NCI-H1694 (cell line): Measurements from ENCODE around the gene TXNDC12.

Experiments
- DNase-seq: peaks from one replicate; lab custom pipeline; 2025; lab: John Stamatoyannopoulos, UW

TXNDC12 gene

DNA sequence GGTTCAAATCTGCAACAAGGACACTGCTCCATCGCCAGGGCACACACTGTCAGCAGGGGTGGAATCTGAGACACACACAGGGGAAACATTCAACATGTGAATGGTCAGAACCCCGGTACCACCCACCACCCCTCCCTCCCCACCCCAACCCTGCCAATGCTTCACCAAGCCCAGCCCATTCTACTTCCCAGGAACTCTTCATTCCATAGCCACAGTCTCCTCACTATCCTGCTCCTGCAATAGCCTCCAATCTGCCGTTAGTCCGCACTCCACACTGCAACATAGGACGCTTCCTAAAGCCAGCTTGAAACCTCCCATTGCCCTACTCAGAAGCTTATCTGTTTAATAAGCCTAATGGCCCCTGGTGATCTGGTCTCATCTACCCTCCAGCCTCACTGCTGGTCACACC is 57.0 kb downstream of the TXNDC12 start:
- DNase-seq = no peak

DNA sequence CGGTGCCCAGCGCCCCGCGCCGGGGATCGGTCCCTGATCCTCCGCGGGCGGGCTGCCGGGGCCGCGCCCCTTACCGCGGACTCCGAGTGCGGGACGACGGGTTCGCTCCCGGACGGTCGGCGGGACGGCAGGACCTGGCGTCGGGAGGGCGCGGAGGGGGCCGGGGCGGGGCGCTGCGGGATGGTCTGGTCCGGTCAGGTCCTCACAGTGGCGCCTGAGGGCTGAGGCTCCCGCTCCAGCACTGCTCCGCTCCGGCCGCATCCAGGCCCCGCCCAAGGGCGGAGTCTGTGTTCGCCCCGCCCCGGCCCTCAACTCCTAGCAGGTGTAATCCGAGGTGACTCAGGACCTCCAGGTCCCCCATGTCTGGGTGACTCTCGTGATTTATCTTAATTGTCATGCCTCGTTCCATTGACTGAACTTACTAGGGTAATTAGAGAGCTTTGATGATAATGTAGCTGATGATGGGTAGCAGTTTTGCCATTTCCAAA is 64.5 kb downstream of the TXNDC12 start, which contains the start of gene RAB3B:
RAB3B (minus strand) TSS at position 223 of the 488 bp plus-strand sequence. CDS start 13,583 bp downstream, outside the sequence.
- DNase-seq = no peak

DNA sequence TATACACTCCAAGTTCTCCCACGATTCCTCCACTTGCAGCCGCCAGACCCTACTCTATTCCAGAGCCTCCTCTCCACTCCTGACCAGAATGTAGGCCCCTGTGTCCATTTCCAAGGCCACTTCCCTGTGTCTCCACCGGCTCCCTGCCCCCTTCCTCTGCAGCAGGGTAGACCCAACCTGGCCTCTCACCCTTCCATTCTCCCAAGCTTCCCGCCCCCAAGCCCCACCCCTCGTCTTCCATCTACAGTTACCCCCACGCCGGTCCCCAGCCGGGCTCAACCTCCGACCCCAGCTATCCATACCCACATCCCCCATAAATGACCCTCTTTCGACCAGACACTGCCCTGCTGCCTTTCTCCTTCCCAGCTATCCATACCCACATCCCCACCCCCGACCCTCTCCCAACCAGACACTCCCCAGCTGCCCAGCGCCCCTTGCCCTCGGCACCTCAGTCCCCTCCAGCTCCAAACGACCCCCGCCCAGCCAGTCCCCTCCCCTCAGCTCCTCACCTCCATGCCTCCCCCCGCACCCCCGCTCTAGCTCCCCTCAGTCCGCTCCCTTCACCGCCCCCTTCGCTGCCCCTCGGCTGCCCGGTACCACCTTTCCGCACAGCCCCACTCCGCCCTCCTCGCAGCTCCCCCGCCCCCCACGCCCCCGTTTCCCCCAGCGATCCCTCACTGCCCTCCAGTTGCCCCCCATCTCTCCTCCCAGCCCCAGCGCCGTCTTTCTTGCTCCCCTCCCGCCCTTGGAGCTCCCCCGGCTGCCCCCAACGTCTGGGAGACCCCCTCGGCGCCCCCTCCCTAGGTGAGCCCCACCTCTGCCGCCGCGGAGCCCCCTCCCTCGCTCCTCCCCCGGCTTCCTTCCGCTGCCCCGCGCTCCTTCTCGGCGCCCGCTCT is 65.2 kb downstream of the TXNDC12 start:
- DNase-seq = no peak

DNA sequence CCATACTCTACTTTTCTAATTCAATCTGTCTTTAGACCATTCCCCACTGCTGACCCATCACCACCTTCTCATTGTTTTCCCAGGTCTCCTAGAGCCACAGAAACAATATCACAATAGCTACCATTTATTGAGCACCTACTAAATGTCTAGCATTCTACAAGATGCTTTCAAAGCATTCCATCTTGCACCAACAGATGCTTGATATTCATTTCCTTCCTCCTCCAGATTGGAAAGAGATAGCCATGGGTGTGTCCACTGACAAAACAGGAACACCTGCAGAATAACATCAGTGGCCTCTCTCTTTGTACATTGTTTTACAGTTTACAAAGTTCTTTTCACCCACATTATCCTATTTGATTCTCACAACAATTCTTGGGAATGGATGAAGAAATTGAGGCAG is 66.7 kb downstream of the TXNDC12 start:
- DNase-seq = no peak

DNA sequence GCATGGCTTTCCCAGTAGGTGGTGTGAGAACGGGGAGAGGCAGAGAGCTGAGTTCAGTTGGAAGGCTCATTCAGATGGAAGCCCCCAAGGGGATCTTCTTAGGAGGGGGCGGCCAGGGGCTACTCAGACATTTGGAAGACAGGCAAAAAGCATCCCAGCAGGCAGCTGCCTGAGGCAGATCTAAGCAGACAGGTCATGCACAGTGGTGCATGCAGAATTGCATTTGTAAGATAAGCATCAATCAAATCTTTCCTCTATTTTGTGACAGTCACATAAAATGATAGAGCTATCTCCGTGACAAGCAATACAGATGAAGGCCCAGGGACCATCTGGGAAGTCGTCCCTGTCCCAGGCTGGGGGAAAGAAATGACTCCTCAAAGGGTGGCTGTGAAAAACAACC is 68.3 kb downstream of the TXNDC12 start:
- DNase-seq = no peak

DNA sequence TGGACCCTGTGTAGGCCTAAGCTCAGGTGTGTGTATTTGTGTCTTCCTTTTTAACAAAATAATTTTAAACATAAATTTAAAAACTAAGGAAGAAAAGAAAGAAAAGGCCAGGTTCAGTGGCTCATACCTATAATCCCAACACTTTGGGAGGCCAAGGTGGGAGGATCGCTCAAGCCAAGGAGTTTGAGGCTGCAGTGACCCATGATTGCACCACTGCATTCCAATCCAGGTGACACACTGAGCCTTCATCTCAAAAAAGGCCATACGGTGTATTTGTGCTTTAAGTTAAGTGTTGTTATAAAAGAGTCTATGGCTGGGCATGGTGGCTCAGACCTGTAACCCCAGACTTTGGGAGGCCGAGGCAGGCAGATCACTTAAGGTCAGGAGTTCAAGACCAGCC is 72.8 kb downstream of the TXNDC12 start:
- no peak for DNase-seq

DNA sequence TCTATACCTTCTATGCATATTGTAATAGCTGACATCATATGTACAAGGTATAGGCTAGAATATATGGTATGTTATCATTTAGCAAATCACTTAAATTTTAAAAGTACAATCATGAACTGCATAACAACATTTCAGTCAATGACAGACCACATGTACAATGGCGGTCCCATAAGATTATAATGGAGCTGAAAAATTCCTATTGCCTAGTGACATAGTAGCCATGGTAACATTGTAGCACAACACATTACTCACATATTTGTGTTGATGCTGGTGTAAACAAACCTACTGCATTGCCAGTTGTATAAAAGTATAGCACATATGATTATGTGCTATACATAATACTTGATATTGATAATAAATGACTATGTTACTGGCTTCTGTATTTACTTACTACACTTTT is 73.4 kb downstream of the TXNDC12 start:
- no peak for DNase-seq

DNA sequence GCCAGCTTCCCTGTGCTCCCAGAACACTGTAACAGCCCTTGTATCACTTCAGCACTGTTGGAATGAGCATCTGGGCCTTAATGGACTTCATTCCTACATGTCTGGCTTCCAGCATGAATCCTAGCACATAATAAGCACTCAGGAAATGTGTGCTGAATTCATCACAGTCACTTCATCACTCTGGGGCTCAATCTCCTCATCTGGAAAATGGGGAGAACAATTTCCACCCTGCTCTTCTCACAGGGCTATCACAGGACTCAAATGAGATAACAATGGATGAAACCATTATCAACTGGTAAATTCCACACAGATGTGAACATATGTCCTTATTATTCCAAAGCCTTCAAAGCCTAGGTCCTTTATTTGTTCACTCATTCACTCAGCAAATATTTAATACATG is 76.9 kb downstream of the TXNDC12 start:
- DNase-seq = no peak

DNA sequence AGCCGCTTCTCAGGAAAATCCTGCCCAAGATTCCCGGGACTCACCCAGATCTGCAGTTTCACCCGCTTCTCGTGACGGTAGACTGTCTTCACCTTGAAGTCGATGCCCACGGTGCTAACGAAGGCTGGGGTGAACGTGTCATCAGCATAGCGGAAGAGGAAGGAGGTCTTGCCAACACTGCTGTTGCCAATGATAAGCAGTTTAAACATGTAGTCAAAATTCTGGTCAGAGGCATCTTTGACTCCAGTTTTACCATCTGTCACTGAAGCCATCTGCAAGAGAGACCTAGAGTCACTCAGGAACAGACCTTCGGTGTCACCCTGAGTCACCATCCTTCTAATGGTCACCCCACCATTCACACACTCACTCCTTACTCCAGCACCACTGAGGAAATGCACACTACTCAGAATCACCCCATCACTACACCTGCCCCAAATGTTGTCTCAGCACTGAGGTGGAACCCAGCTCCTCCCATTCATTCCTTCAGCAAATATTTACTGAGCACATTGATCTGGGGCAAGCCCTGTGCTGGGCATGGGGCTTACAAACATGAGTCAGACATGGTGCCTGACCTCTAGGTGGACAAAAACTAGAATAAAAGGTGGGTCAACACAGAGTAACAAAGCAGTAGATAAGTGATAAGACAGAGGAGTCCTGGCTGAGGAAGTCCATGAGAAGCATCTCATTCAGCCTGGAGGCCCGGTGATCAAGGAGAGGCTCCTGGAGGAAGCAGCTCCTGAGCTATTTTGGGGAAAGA is 78.0 kb downstream of the TXNDC12 start:
- DNase-seq = no peak

DNA sequence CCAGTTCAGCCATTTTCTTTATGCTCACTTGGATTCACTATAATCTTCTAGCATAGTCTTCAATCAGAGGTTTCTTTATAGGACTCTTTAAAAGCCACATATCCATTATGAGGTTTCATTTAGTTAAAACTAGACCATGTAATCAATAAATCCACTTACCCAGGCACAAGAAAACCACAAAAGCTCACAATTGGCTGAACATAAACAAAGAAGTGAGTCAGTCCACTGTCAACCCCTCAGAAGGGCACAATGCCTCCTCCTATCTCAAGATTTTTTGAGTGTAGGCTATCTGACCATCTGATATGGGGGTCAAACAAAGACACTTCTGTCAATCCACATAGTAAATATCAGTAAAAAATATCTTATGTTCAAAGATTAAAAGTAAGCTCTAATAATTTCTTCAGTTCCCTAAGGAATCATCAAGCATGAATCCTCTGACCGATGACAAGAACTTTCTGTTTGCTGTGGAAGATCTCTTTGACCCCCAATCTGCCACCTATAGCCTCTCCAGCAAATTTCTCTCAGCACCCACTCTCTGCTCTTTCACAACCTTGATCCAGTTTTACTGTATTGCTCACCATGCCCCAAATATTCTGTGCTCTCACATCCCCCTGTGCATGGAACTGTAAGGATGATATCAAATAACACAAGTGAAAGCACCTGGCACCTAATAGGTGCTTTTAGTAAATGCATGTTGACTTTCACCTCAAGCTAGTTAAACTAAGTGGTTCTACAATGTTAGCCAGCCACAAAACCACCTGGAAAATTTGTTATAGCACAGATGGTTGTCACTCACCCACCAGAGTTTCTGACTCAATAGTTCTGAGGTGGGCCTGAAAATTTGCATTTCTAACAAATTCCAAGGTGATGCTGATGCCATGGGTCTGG is 81.2 kb downstream of the TXNDC12 start:
- DNase-seq = no peak
